A172 (cell line): ENCODE data around the gene CHPF2. TPM values are rescaled to one million over a fixed set of nuclear protein-coding genes. Genes with fewer than 3 reads are reported as not detected.

Experiments used
- DNase-seq: peaks from one replicate; pipeline ENCODE4 v3.0.0-alpha.2; 2015; ENCODE audit warnings: low spot score
- total RNA-seq: library from RNA; depleted of rRNA; stranded (reverse); fragments of >200 nt; shearing (Covaris generic); gene quantifications from 2 replicates; pipeline ENCODE4 v1.2.3, GENCODE V29; 2014

The CHPF2 gene
- total RNA-seq, 1 experiment from 2014 or later, result 37.8 TPM

GRCh38 chr7:151206914-151207313 is 25.4 kb upstream of the CHPF2 start:
- peak; percentile 80 for DNase-seq

- DNase-seq, result no peak
Measured at GRCh38 chr7:151207315-151207714, 25.0 kb upstream of the CHPF2 start.

GRCh38 chr7:151207804-151208203 is 24.5 kb upstream of the CHPF2 start:
- no peak for DNase-seq

- no peak for DNase-seq
Measured at GRCh38 chr7:151208253-151208862, 23.9 kb upstream of the CHPF2 start.

GRCh38 chr7:151209588-151209987 is 22.7 kb upstream of the CHPF2 start:
- no peak for DNase-seq

GRCh38 chr7:151210087-151210854 is 22.0 kb upstream of the CHPF2 start, which contains the start of gene H2BK1:
Gene H2BK1, minus strand, starts transcription at chr7:151210488. Its CDS starts 170 bp downstream, at chr7:151210318.
- no peak for DNase-seq

GRCh38 chr7:151211155-151211772 is 21.0 kb upstream of the CHPF2 start:
- DNase-seq, result no peak

GRCh38 chr7:151212626-151213025 is 19.7 kb upstream of the CHPF2 start:
- no peak for DNase-seq

GRCh38 chr7:151213826-151214225 is 18.5 kb upstream of the CHPF2 start:
- no peak for DNase-seq

GRCh38 chr7:151215396-151215795 is 16.9 kb upstream of the CHPF2 start:
- no peak for DNase-seq

- no peak for DNase-seq
Measured at GRCh38 chr7:151218170-151218569, 14.1 kb upstream of the CHPF2 start.

GRCh38 chr7:151223728-151224127 is 8.6 kb upstream of the CHPF2 start:
- DNase-seq, result no peak

GRCh38 chr7:151225948-151226510 is 6.3 kb upstream of the CHPF2 start:
- DNase-seq, result no peak

GRCh38 chr7:151226560-151226874 is 5.8 kb upstream of the CHPF2 start:
- DNase-seq, result no peak

- peak; percentile 95 for DNase-seq
Measured at GRCh38 chr7:151226875-151227782, 5.2 kb upstream of the CHPF2 start, which contains the start of gene ABCF2. Gene ABCF2, minus strand, starts transcription at chr7:151227205. Its CDS starts 747 bp downstream, at chr7:151226458.

- no peak for DNase-seq
Measured at GRCh38 chr7:151228024-151228866, 4.0 kb upstream of the CHPF2 start.

GRCh38 chr7:151229249-151229648 is 3.0 kb upstream of the CHPF2 start:
- DNase-seq, result no peak

- DNase-seq, result no peak
Measured at GRCh38 chr7:151231080-151231479, 1.2 kb upstream of the CHPF2 start.

GRCh38 chr7:151232917-151233701 is 826 bp downstream of the CHPF2 start:
- DNase-seq, result peak; percentile 76

- no peak for DNase-seq
Measured at GRCh38 chr7:151233804-151234203, 1.5 kb downstream of the CHPF2 start.
